Activated T-cell treated with anti-CD3 and anti-CD28 coated beads for 24 hours (primary cell): ENCODE data around the gene ATF6.
"Not testable (repeated sequence)": the region's sequence is repeated elsewhere in the genome, so short reads cannot be mapped to it uniquely, and the experiment has no call there.

ENCODE experiments used
- DNase-seq: peaks from one replicate; pipeline ENCODE4 v3.0.0-alpha.2; 2020; ENCODE audit warnings: low read depth

ATF6 gene

DNA sequence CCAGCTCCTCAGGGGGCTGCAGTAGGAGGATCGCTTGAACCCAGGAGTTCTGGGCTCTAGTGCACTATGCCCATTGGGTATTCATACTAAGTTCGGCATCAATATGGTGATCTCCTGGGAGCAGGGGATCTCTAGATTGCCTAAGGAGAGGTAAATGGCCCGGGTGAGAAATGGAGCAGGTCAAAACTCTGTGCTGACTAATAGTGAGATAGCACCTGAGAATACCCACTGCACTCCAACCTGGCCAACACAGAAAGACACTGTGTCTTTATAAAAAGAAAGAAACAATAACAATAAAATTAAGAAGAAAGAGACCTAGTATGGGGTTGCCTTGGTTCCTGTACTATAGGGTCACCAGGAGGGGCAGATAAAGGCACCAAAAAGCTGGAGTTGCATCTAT is 30.3 kb upstream of the ATF6 start:
- DNase-seq: no peak

DNA sequence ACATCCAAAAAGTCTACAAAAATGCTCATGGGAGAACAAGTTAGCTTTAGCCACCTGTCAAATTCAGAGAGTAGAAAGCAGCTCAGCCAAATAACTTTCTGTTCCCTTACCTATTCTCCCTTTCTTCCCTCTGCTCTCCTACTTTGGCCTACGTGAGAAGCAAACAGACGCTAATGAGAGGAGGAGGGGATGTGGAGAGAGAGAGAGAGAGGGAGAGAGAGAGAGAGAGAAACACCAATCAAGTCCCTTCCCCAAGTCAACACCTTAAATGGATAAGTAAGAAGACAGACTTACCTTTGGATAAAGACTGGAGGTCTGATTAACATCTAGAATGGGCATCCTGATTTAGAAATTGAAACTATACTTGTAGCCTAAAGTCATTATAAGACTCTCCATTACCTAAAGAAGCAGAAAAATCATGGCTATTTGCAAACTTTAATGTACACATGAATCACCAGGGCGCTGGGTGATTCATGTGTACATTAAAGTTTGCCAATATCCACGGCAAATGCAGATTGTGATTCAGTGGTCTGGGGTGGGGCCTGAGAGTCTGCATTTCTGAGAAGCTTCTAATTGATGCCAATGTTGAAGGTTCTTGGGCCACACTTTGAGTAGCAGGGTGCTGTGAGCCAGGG is 29.7 kb upstream of the ATF6 start:
- no peak for DNase-seq

DNA sequence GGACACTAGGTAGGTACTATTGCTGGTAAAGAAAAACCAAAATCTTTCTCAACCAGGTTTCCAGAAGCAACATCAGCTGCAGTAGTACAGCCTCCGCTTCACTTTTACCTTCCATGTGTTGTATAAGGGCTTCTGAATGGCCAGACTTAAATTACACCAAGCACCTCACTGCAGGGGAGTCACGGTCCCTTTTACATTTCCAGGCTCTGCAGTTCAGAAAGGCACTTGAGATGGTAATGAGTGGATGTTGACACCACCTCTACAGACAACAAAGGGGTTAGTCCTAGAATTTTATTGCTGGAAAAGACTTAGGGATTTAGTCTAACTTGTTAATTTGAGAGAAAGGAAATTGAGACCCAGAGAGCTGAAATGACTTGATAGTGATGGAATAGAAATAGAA is 28.5 kb upstream of the ATF6 start:
- DNase-seq: no peak

DNA sequence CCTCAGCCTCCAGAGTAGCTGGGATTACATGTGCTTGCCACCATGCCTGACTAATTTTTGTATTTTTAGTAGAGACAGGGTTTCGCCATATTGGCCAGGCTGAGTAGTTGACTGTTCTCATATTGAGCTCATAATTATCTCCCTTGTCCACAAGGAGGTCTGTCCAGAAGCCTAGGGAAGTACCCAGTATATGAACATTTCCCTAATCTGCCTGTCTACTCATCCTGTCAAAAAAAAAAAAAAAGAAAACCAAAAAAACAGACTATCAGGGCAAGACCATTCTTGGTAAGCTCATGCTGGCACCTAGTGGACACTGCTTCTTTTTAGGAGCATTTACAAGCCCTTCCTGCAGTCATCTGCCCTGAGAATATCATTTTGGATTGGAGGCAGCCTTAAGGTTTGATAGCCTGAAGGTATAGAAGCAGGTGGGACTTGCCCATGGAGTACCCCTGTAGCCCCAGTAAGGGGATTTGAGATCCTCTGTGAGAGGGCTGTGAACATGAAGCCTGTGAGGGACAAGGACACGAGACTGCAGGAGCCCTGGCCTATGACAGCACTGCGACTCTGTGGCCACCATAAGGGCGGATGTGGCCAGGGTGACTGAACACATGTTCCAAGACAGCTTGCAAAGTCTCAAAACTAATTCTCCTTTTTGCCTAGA is 27.4 kb upstream of the ATF6 start:
- no peak for DNase-seq

DNA sequence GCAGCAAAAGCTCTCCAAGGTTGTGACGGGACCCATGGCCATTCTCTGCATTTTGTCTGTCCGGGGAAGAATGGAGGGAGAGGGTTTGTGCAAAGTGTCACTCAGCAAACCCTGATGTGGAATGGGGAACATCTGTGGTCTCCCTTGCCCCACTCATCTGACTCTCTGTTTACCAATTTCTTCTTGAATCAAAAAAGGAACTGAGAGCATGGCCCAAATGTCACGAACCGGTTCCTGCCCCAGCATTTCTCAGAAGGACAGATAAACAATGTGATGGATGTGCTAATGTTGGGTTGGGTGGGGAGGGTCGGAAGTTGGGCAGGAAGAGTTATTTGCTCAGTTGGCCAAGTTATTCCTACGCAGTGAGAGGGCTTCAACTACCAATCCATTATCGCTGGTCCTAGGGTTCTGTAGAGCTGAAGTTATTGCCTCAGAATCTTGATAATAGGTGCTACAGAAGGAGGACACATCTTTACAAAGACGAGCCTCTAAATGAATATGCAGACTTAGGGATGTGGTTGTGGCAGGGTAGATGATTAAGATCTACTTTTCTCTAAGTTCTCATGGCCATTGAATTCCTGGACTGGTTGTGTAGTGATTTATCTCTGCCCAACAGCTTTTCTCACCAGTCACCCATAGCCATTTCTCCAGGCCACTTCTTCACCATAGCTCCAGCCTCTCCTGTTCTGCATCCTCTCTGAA is 26.1 kb upstream of the ATF6 start:
- no peak for DNase-seq

DNA sequence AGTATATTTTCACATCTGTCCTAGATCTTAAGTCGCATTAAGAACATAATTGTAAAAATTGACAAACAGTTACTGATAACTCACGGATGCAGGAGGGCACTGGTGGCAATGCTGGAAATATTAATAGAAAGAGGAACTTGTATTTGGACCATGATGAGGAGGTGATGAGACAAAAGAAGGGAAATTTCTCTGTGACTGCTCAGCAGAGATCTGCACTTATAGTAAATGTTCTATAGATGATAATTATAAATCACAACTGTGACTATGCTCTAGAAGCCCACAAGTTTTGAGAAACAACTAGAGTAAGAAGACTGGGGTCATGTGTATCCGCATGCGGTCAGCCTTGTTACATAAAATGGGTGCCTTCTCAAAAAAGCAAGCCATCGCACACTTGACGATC is 25.2 kb upstream of the ATF6 start:
- DNase-seq: no peak

DNA sequence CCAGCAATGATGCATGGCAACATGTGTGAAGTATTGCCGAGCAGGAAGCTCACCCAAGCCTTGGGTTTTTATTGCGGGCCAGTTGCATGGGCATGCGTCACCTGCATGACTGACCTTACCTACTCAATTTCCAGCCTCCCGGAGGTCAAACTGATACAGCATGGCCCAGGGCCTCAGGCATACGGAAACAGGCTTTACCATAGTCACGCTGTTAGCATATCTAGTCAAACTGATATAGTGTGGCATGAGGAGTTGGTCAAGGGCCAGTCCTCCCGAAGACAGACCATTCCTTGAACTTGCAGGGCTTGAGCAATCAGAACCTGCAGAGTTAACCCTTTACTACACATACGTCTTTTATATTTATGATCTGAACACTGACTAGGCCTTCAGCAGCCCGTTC is 22.9 kb upstream of the ATF6 start:
- no peak for DNase-seq

DNA sequence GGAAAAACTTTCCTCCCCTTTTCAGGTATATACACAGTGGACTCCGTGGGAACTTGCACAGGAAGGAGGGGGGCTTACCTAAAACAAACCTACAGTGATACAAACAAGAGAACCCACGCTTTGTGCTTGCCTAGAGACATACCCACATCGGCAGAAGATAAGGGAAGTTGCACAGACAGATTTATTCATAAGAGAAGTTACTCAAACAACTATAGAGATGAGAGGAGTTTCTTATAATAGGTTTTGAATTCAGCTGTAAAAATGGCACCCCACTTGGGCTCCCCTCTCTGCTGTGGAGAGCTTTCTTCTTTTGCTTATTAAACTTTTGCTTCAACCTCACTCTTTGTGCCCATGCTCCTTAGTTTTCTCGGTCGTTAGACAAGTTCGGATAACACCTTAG is 18.3 kb upstream of the ATF6 start:
- no peak for DNase-seq

DNA sequence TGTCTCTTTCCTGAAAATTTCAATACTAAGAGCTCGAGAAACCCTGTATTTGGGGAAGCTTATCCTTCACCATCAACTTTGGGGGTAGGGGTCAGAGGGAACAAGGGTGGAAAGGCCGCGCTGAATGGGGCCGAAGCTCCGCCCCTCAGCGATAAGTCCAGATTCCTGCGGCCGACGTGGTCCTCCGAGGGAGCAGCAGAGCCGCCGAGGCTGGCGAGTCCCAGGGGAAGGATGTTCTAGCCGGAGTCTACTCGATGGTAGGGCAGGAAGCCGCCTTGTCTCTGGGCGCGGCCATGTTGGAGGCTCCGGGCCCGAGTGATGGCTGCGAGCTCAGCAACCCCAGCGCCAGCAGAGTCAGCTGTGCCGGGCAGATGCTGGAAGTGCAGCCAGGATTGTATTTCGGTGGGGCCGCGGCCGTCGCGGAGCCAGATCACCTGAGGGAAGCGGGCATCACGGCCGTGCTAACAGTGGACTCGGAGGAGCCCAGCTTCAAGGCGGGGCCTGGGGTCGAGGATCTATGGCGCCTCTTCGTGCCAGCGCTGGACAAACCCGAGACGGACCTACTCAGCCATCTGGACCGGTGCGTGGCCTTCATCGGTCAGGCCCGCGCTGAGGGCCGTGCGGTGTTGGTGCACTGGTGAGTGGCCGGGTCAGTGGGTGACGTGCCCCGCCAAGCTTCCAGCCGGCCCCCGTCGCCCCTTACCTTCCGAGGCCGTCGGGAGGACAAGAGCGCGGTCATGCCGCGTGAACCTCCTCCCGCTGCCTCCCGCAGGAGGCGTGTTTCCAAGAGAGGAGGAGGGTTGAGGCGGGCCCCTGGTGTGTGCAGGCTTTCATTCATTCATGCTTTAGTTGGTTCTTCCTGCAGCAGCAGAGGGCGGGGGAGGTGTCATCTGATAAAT is 16.4 kb upstream of the ATF6 start, which contains the start of gene DUSP12:
Gene DUSP12 (plus strand): TSS at position 278 of the 899 bp plus-strand sequence. CDS start 16 bp downstream, at position 294.
- peak; percentile 87 for DNase-seq

DNA sequence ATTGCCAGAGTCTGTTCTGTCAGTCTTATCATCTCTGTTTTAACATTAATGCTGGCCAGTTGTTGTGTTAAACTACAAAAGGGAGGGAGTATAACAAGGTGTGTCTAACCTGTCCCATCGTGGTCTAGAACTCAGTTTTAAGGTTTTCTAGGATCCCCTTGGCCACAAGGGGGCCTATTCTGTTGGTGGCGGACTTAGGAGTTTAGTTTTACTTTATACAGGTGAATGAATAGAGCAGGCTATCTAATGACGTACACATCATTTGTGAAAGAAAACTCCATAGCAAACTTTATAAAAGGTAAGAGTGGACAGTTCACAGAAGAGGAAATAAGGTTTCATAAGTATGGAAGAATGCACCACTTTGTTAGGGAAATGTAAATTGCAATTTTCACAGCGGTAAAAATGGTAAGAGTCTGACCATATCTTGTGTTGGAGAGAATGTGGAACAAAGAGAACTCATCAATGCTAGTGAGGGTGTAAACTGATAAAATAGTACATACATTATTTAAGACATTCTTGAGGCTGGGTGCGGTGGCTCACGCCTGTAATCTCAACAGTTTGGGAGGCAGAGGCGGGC is 2.5 kb upstream of the ATF6 start:
- peak; percentile 27 for DNase-seq

DNA sequence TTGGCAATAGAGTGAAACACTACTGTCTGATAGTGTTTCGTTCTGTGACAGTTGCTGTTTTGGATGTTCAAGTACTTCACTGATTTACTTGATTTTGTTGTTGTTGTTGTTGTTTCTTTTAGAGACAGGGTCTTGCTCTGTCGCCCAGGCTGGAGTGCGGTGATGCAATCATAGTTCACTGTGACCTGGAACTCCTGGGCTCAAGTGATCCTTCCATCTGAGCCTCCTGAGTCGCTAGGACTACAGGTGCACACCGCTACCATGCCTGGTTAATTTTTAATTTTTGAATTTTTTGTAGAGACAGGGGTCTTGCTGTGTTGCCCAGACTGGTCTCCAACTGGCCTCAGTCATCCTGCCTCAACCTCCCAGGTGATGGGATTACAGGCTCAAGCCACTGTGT is 2.3 kb downstream of the ATF6 start:
- DNase-seq: no peak

DNA sequence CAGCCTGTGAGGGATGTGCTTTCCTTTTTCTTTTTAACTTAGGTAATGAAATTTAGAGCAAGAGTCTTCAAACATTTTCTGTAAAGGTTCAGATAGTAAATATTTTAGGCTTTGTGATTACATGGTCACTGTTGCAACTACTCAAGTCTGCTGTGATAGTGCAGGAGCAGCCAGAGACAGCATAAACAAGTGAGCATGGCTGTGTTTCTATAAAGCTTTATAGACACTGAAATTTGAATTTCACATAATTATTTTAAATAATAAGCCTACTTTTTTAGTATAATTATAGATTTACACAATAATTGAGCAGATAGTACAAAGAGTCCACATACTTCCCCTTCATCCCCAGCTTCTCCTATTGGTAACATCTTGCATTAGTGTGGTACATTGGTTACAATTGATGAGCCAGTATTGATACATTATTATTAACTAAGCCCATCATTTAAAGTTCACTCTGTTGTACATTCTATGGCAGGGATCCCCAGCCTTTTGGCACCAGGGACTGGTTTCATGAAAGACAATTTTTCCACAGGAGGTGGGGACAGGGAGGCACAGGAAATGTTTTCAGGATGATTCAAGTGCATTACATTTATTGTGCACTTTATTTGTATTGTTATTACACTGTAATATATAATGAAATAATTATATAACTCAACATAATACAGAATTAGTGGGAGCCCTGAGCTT is 3.0 kb downstream of the ATF6 start:
- no peak for DNase-seq

DNA sequence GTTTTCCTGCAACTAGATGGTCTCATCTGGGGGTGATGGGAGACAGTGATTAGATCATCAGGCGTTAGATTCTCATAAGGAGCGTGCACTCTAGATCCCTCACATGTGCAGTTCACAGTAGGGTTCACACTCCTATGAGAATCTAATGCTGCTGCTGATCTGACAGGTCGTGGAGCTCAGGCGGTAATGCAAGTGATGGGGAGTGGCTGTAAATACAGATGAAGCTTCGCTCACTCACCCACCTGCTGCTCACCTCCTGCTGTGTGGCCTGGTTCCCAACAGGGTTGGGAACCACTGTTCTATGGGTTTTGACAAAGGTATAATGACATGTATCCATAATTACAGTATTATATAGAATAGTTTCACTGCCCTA is 3.5 kb downstream of the ATF6 start:
- not testable (repeated sequence) for DNase-seq

DNA sequence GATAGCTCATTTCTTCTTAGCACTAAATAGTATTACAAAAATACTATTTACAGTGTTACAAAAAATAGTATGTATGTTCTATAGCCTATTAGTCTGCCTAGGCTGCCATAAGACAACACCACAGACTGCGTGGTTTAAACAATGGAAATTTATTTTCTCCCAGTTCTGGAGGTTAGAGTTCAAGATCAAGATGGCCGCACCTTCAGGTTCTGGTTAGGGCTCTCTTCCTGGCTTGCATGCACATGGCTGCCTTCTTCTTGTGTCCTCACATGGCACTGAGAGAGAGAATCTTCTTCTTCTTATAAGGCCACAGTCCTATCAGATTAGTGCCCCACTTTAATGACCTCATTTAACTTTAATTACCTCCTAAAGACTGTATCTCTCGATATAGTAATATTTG is 4.1 kb downstream of the ATF6 start:
- no peak for DNase-seq

DNA sequence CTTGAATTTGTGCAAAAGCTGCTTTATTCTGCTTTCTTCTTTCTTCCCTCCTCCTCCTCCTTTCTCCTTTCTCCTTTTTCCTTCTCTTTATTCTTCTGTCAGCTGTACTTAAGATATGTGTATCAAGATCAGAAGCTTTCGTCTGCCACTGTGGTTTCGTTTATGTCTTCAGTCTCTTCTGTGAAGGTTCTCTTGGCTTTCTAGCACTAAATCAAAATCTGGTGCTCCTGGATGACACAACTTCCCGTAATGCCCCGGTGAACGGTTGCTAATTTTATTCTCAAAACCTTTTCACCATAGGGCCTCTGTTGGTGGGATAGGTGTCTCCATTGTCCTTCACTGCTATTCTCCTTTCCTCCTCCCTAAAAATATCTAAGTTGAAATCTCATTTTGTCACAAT is 5.0 kb downstream of the ATF6 start:
- DNase-seq: no peak

DNA sequence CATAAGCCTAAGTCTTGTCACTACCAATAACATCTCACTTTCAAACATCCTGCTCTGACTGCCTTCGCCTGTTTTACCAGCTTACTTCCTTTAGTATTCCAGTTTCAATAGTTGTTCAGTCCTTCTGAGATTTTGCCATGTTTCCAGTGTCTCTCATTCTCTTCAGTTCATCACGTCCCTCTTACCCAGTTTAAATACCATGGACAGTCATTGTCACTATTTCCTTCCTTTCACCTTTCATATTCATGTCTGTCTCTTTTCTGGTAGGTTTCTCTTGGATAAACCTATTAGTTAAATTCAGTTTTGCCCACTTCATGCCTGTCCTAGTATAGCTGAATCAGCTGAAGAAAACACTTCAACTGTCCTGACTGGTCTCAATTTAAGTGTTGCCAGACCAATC is 5.9 kb downstream of the ATF6 start:
- no peak for DNase-seq

DNA sequence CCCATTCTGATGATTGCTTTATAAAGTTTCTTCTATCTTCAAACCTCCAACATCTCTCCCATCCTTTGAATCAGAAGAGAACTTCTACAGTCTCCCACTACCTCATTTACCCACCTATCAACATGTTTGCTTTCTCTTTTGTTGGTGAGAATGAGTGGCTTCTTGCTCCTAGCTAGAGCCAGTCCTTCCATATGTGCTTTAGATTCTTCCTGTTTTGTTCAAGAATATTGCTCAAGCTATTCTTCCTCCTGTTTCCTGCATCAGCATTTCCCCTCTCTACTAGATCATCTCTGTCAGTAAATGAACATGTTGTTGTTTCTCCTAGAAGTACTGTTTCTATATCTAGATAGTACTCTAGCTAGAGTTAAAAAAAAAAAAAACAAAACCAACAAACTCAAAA is 6.3 kb downstream of the ATF6 start:
- DNase-seq: no peak

DNA sequence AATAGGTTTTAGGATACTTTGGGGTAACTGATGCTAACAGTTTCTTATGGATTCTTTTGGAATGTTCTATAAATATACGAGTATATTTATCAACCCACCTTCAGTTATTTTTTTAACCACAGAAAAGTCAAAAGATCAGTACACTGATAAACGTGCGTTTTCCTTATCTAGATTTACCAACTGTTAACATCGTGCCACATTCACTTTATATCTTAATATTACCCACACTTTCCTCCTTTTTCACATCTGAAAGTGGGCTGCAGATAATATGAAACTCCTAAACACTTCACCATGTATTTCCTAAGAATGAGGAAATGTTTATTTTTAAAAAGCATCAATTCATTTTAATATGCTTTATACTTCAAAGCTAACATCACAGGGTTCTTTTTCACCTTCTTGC is 7.7 kb downstream of the ATF6 start:
- DNase-seq: no peak

DNA sequence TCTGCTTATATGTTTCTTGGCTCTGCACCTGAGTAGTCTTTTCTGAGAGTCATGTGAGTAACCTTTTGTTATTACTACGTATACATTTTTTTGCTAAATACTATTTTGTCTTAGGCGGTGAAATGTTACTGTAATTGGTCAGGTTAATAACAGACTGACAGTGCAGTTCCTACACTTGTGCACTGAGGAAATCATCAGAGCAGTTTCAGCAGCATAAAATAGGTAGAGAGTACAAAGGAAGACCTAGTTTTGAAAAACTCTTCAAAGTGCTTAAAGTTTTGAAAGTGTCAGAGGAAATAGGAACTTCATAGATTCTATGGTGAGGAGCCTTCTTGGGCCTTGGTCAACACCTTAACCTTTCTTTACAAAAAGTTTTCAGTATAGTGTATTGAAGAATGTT is 11.1 kb downstream of the ATF6 start:
- no peak for DNase-seq

DNA sequence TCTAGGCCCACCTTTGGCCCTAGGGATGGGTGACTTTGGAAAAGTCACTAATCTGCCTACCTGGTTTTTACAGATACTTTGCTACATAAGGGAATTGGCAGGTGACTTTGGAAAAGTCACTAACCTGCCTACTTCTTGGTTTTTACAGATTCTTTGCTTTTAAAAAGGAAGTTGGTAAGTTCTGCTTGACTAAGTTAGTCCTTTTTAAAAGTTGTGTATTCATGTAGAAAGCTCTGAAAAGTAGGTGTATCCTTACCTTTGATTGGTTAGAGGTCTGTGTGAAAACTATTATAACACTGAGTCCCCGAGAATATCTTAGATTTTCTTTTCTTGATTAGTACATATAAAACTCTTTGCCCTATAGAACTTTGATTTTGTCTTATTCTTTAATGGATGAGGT is 12.4 kb downstream of the ATF6 start:
- DNase-seq: no peak

DNA sequence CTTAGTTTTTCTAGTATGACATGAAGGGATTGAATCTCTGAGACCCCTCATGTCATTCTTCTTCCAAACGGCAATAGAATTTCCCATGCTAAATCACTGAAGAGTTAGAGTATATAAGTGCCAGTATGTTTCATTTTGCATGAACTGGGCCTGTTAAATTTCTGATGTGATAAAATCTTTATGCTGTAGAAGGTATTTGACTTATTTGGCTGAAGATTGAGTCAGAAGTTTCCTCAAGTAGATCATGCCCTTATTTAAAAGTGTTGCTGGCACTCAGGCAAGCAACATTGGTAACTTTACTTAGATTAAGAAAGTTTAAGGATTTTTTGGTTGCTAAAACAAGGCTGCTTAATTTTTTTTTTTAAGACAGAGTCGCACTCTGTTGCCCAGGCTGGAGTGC is 13.3 kb downstream of the ATF6 start:
- DNase-seq: no peak

DNA sequence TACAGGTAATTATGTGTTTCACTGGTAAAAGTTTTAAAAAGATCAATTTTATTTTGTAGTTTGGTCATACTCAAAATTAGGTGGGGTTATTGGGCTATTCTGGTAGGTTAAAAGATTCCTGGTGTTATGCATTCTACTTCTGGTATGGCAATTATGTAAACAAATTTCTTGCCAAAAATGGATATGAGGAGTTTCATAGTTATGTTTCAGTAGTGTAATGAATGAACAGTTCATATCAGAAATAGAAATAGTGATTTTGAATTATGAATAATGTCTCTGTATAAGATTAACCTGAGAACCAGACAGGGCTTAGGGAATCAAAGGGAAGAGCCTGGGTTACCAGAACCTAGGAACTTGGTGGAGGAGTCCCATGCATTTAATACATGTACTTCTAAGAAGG is 15.9 kb downstream of the ATF6 start:
- DNase-seq: no peak
